ENCODE data around the gene SBNO2. TPM values are rescaled to one million over a fixed set of nuclear protein-coding genes. Genes with fewer than 3 reads are reported as not detected.

Gene SBNO2
- total RNA-seq, 1 donor from 2014 or later: 4.1 TPM

DNA sequence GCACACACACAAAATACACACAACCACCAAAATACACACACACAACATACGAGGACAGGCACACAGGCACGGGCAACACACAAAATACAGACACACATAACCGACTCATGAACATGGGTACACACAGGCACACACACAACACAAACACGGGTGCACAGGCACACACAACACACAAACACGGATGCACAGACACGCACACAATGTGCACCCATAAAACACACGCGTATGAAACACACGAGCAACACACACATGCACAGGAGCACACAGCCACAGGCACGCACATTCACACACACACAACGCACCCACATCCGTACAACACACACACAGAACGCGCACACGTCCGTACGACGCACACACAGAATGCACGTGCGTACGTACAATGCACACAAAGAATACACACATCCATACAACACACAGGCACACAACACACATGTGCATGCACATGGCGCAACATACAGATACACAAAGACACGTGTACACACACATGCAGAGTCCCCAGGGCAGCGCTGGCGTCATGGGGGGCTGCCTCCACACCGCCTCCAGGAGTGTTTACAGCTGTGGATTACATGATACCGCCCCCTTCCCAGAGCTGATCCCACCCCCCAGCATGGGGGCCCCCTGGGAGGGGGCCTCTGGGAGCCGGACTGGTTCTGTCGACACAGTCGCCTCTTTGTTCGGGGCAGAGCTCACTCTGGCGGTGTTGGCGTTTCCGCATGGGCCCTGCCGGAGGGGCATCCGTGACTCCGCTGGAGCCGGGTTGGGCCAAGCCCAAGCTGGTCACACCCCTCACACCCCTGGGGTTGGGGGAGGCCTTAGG is 2.9 kb downstream of the SBNO2 start:
- DNase-seq (ENCODE audit: low spot score in 2 of 2): peak in 1 of 2 donors; percentile 47
- FAIRE-seq: no peak

DNA sequence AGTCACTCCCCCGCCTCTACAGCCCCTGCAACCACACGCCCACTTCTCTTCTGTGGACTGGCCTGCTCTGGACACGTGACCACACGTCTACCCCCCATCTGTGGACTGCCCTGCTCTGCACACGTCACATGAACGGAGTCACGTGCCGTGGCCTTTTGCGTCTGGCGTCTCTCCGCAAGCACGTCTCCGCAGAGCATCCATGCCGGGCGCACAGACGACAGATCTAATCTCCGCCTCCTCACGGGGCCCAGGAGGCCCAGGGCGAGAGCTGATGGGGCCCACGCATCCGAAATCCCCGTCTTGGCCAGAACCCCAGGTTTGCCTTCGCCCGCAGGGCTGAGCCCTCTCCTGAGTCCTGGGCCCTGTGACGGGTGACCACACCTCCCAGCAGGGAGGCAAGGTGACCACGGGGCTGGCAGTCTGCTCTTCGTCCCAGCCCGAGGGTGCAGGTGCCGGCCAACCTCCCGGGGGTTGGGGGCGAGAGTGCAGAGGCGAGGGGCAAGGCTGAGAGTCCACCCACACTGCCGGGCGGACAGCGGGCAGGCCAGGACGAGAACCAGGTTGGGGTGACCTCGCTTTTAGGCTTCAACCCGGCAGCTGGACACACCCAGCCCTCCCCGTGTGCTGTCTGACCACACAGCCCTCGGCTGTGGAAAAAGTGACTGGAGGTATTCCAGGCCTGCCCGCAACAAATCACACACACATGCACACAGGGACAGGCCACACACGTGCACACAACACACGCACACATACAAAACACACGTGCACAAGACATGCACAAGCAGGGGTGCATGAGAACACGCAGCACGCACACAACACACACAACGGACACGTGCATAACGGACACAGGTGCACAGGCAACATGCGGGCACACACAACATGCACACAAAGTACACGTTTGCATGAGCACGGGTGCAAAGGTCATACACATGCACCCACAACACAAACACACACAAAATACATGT is 3.9 kb downstream of the SBNO2 start:
- DNase-seq (ENCODE audit: low spot score in 2 of 2): no peak
- no peak for FAIRE-seq

DNA sequence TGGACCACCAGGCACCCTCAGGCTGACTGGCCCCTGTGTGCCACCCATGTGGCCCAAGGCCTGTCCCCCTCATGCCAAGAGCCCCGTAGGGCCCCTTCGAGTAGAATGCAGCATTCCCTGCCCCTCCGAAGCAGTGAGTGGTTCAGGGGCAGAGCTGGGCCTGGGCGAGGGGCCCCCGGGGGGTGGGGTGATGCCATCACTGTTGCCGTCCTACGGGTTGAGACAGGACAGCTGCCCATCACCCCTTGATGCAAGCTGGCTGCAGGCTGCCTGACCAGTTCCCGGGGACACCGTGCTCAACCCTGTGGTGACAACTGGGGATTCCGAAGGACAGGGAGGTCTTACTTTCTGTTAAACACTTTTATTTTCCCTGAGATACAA is 4.7 kb downstream of the SBNO2 start:
- DNase-seq (ENCODE audit: low spot score in 2 of 2): no peak

DNA sequence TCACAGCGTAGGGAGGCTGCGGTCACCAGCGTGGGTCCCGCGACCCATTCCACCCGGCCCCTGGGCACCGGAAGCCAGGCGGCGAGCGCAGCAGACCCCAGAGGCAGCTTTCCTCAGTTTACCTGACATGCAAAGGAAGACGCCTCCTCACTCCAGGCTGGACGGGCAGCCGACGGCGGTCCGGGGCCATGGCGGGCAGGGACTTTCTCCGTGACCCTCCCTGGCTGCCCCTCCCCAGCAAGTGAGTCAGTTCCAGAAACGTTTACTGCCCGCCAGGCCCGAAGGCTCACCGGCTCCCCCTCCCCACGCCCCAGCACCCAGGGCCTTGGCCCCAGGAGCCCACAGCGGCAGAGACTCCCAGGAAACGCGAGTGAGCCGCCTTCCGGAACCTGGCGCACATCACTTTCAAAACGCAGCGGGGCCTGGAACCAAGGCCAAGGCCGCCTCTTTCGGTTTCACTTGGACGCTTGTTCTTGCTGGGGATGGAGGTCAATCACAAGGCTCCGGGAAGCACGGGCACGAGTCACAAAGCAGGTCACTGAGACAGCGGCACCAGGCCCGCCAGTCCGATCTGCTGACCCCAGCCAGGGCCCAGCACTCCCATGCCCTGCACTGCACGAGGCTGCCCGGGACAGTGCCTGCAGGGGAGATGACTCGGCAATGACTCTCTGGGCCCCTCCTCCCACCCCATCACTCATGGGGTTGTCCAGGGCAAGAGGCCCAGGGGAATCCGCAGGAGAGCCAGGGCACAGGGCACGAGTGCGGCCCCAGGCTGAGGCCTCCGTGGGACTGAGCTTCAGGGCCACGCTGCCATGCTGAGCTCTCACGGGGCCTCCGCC is 5.3 kb downstream of the SBNO2 start:
- DNase-seq (ENCODE audit: low spot score in 2 of 2): no peak
- no peak for FAIRE-seq

More for the DNA sequence above, 4.7 kb downstream of the SBNO2 start:
- FAIRE-seq: no peak

DNA sequence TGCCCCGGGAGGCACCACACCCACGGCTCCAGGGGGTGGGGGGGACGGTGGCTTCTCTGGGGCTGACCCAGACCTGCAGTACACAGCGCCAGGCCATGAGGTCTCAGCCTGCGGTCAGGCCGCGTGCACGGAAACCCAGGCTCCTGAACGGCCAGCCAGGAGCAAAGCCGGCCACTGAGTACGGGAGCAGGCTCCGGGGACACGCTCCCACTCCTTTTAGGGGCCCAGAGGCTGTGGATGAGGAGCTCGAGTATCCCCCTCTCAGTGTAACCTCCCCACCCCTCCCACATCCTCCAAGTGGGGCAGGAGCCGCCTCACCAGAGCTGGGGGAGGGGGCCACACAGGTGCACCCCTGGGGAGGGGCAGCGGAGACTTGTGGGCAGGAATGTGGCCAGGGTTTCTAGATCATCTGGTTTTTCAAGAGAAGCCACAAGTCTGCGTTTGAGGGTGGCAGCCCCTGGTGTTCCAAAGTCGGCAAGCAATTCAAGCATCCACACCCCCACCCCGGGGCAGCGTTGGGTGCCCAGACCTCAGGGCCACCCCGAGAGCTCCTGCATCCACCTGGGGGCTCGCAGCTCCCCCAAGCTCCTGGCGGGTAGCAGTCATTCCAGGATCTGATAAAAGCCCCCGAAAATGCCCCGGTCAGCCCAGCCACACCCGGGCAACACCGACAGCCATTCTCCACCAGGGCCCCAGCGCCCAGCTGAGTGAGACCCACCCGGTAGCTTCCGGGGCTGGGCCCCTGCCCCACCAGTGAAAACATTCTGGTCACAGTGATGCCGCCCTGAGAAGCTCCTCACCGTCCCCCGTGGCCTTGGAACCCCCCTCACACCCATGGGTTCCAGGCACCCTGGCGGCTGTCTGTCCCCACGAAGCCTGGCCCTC is 6.1 kb downstream of the SBNO2 start:
- DNase-seq (ENCODE audit: low spot score in 2 of 2) (no peak), FAIRE-seq (no peak)

DNA sequence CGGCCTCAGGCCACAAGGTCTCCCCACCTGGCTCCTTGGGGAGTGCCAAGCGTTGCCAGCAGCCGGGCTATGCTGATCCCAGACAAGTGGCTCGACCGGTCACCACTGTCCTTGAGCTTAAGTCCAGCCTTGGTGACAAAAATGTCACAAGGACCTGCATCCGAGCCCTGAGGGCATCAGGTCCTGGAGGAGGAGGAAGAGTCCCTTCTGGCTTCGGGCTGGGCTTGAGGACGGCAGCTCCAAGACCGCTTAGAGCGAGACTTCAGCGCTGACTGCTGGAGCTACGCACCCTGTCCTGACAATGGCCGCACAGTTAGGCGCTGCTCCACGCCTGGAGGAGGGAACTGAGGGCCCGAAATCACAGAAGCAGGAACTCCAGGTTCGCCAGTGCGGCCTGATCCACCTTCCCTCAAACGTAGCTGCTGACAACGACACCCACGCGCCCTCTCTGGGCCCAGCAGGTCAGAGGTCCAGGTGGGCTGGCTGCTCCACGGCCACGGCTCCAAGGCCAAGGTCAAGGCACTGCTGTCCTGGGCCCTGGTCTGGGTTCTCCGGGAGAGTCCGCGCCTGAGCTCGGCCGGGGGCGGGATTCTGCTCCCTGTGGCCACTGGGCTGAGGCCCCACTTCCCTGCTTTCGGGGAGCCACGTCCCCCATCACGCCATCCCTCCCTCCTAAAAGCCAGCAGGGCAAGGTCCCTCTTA is 7.0 kb downstream of the SBNO2 start:
- DNase-seq (ENCODE audit: low spot score in 2 of 2): no peak
- FAIRE-seq: no peak

DNA sequence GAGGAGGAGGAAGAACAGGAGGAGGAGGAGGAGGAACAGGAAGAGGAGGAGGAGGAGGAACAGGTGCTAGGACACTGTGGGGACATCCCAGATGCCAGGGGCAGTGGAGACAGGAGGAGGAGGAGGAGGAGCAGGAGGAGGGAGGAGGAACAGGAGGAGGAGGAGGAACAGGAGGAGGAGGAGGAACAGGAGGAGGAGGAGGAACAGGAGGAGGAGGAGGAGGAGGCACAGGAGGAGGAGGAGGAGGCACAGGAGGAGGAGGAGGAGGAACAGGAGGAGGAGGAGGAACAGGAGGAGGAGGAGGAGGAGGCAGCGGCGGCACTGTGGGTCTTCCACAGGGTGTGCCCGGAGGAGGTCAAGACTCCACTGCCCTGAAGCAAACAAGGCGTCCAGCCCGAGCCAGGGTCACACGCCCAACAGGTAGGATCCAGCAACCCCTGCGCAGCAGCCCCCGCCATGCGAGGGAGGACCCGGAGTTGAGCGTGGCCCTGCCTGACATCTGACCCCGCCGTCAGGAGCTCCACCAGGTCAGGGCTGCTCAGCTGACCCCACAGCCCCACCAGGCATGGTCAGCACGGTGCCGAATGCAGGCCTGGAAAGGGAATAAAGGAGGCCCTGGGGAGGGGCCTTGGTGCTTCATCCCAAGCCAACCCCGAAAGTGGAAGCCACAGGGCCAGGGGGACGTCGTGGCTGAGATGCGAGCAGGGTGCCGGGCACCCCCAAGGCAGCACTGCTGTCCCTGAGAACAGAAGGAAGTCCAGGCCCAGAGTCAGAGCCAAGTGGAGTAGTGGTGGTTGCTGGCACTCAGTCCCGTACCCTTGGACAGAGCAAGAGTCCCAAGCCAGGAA is 9.2 kb downstream of the SBNO2 start:
- DNase-seq (ENCODE audit: low spot score in 2 of 2): no peak
- FAIRE-seq: no peak

DNA sequence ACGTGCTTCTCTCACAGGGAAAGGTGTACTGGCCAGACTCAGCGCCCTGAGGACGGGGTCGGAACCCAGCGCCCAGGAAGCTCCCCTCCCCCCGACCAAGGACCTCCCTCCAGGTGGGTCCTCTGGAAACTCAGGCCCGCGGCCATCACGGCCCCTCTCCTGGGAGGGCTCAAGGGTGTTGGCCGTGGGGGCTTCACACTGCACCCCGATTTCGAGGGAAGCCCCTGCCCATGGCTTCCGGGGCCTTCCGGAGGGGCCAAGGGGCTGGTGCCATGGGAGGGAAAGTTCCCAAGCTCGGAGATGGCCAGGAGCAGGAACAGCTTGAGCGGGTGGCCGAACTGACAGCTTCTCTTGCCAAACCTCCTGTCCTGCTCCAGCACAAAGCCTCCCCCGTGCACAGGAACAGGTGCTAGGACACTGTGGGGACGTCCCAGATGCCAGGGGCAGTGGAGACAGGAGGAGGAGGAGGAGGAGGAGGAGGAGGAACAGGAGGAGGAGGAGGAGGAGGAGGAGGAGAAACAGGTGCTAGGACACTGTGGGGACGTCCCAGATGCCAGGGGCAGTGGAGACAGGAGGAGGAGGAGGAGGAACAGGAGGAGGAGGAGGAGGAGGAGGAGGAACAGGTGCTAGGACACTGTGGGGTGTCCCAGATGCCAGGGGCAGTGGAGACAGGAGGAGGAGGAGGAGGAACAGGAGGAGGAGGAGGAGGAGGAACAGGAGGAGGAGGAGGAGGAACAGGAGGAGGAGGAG is 10.0 kb downstream of the SBNO2 start:
- FAIRE-seq (no peak), DNase-seq (ENCODE audit: low spot score in 2 of 2) (no peak)

DNA sequence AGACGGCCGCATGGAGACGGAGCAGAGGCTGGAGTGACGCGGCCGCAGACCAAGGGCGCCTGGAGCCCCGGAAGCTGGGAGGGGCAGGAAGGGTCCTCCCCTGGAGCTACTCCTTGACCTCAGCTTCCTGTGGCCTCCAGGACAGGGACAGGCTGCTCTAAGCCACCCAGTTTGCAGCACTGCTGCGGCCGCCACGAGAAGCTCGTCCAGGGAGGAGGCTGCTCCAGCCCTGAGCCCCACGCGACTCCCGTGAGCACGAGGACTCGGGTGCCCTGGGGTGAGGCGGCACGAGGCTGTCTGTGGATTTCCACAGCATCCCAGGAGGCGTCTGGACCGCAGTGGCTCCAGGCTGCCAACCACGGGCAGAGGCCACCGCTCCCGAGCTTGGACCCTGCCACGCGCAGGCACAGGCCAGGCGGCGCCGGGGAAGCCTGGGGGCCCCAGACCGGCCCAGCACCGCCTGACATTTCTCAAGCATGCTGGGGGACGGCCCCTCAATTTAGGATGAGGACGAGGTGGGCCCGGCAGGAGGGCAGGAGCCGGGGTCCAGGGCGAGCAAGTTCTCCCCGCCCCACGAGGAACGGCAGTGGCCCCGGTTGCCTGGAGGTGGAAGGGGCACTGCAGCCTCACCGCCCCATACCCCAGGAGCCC is 10.7 kb downstream of the SBNO2 start:
- FAIRE-seq: no peak
- no peak for DNase-seq (ENCODE audit: low spot score in 2 of 2)

DNA sequence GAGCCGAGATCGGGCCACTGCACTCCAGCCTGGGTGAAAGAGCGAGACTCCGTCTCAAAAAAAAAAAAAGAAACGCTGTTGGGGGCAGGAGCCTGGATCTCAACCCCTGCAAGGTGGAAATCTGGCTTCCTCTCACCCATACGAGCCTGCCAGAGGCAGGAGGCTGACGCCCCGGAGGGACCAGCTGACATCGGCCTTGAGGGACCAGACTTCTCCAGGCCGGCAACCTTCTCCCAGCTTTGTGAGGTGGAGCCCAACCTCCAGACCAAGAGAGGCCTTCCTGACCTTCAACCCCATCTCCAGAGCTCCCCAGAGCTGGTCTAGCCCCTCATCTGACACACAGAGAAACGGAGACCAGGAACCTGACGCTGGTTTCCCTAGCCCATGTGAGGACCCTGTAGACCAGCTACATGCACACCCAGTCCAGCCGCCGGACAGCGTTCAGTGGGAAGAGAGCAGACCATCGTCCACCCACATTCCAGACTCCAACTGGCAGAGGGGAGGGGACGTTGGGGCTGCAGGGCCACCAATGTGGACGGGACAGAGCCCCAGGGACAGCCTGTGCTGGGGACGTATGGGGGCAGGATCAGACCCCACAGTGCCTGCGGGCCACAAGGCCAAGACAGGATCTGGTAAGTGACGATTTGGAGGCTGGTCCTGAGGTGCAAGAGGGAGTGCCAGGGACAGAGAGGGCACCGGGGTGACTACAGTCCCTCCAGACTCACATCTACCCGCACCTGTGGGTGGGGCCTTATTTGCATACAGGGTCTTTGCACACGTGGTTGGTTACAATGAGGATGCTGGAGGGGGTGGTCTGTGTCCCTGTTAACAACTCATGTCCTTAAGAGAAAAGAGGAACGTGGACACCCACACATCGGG is 11.4 kb downstream of the SBNO2 start:
- FAIRE-seq: no peak
- no peak for DNase-seq (ENCODE audit: low spot score in 2 of 2)

DNA sequence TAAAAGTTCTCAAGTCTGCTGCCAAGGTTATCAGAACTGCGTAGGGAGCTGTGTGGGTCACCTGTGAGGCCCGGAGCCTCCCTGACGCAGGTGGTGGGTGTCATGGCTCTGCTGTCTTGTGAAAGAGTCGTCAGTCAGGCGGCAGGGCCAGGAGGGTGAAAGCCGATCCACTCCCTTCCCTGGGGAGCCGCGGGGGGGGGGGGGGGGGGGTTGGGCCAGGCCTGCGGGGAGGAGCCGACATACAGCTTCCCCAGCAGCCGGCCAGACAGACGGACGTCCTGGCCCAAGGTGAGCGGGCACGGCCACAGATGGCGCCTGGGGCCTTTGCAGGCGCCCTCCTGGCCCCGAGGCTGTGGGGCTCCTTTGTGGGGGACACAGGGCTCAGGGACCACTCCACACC is 12.4 kb downstream of the SBNO2 start:
- no peak for FAIRE-seq
- DNase-seq (ENCODE audit: low spot score in 2 of 2): no peak

DNA sequence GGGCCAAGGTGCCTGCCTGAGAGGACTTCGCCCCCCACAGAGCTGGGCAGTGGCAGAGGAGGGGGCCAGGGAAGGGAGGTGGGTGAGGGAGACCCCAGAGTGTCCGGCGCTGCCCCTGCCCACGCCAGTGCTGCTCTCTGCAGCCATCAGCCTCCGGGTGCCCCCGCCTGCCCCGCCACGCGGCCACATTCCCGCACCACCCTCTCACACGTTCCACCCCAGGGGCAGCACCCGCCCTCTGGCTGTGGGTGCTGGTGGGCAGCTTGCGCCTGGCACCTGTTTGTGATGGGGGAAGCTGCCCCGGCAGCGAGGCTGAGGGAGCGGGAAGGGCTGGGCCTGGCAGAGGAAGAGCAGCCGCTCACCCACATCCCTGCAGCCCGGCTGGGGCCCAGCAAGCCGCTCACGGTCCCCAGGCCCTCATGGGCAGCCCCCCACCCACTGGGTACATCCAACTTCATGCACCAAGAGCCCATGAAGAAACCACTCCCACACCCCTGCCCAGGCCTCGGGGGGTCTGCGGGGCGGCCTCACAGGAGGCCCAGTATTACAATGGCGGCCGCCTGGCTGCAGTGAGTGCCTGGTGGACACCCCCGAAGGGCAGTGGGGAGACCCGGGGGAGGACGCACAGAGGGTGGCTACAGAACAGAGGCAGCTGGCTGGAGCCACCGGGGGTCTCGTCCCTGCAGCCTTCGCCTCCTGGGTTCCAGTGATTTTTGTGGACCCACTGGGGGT is 14.0 kb downstream of the SBNO2 start:
- FAIRE-seq: no peak

DNA sequence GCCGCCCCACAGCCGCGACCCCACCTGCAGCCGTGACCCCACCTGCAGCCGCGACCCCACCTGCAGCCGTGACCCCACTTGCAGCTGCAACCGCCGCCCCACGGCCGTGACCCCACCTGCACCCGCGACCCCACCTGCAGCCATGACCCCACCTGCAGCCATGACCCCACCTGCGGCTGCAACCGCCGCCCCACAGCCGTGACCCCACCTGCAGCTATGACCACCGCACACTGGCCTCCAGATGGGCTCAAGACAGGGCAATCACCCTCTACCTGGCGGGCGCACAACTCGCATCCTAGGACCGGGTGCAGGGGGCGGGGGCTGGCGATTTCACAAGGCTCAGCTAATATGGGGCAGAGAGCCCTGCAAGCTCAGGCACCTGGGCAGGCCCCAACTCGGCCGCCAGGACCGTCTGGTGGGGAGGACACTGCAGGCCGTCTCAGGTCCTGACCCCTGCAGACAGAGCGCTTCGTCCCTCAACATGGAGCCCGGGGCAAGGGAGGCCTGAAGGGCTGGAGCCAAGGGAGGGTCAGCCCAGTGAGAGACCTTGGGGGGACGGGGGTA is 15.1 kb downstream of the SBNO2 start:
- FAIRE-seq: no peak
- DNase-seq (ENCODE audit: low spot score in 2 of 2): no peak

More for the DNA sequence above, 14.0 kb downstream of the SBNO2 start:
- DNase-seq (ENCODE audit: low spot score in 2 of 2): no peak

DNA sequence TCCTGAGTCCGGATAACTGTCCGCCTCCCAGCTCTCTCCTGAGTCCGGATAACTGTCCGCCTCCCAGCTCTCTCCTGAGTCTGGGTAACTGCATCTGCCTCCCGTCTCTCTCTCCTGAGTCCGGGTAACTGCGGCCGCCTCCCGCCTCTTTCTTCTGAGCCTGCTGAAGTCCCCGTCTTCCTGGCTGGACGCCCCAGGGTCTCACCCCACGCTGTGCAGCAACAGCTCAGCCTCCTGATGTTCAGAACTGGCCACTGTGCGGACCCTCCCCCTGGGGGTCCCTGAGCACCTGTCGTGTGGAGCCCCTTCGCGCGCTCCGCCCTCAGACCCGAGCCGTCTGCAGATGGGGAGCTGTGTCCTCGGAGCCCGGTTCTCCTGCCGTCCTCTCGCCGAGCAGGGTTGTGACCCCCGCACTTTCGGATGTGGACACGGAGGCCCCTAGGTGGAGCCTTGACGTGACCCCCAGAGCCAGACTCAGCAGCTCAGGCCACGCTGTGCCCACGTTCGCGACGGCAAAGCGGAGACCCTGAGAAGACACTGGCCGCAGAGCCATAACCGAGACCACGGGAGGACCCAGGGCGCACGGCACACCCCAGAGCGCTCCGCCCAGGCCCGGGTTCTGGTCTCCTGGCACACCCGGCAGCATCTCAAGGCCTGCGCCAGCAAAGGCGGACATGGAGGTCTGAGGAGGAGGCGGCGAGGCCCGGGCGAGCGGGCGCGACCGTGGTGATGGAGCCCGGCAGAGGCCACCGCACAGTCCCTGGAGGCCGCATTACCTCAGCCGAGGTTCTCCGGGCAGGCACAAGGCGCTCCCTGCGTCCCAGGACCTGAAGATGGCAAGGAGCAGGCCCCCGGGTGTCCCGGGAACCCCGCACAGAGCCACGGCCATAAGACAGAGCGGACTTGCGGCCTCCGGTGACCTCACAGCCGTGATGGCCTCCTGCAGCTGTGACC is 15.9 kb downstream of the SBNO2 start:
- DNase-seq (ENCODE audit: low spot score in 2 of 2) (no peak), FAIRE-seq (no peak)

Measured in frontal cortex (tissue), 4 donors.